Ectodermal cell (in vitro differentiated cells): ENCODE results near the gene SOHLH1.

ENCODE experiments used
- H3K27ac ChIP-seq: 2 replicates; pipeline ENCODE4 v1.7.0; 2013; ENCODE audit warnings: mild to moderate bottlenecking, low read depth, low read length; ENCODE audit not compliant: insufficient read depth, poor library complexity, severe bottlenecking
- H3K27me3 ChIP-seq: 2 replicates; pipeline ENCODE4 v1.7.0; 2013; ENCODE audit warnings: mild to moderate bottlenecking, low read length; ENCODE audit not compliant: insufficient read depth, control insufficient read depth, poor library complexity, severe bottlenecking
- H3K36me3 ChIP-seq: one replicate; pipeline ENCODE4 v1.7.0; 2013; ENCODE audit warnings: low read length; ENCODE audit not compliant: control insufficient read depth, insufficient read depth
- H3K4me1 ChIP-seq: one replicate; pipeline ENCODE4 v1.7.0; 2013; ENCODE audit warnings: low read length; ENCODE audit not compliant: control insufficient read depth, insufficient read depth
- H3K4me3 ChIP-seq: 2 replicates; pipeline ENCODE4 v1.7.0; 2013; ENCODE audit warnings: low read depth, low read length, control low read depth; ENCODE audit not compliant: insufficient read depth
- H3K9me3 ChIP-seq: 2 replicates; pipeline ENCODE4 v1.7.0; 2013; ENCODE audit warnings: mild to moderate bottlenecking, low read length, moderate library complexity; ENCODE audit not compliant: control insufficient read depth
- WGBS, 2 experiments: methylation state at CpG; one replicate each; pipeline ENCODE4 v1.1.7; 2013; ENCODE audit warnings: missing lambda C conversion rate in 2 of 2; 5-methylcytosine and 5-hydroxymethylcytosine counted together

Gene SOHLH1

GRCh38 chr9:135695036-135695435, 4.2 kb downstream of the SOHLH1 start:
- no peak overlapping the region for H3K27ac ChIP-seq
- H3K27me3 ChIP-seq = no peaks in the 10 kb centered on the region
- no peaks in the 10 kb centered on the region for H3K4me1 ChIP-seq
- 94% methylated on average over 16 of the region's 16 CpGs for WGBS, 2 experiments
- no peaks in the 10 kb centered on the region for H3K36me3 ChIP-seq
- no peaks in the 10 kb centered on the region for H3K9me3 ChIP-seq
- no peak overlapping the region for H3K4me3 ChIP-seq

GRCh38 chr9:135694414-135694813, 4.9 kb downstream of the SOHLH1 start:
- 68 to 74% methylated on average over 18 of the region's 18 CpGs for WGBS, 2 experiments

GRCh38 chr9:135693771-135694170, 5.5 kb downstream of the SOHLH1 start:
- WGBS, 2 experiments = 93 to 95% methylated on average over 11 of the region's 11 CpGs
- H3K36me3 ChIP-seq = no peaks in the 10 kb centered on the region
- H3K4me1 ChIP-seq = no peaks in the 10 kb centered on the region
- no peaks in the 10 kb centered on the region for H3K27me3 ChIP-seq
- H3K4me3 ChIP-seq = no peak overlapping the region
- H3K27ac ChIP-seq = no peak overlapping the region
- no peaks in the 10 kb centered on the region for H3K9me3 ChIP-seq

More at GRCh38 chr9:135694414-135694813, 4.9 kb downstream of the SOHLH1 start:
- no peaks in the 10 kb centered on the region for H3K27me3 ChIP-seq
- no peaks in the 10 kb centered on the region for H3K9me3 ChIP-seq
- H3K27ac ChIP-seq = no peak overlapping the region
- no peaks in the 10 kb centered on the region for H3K36me3 ChIP-seq
- no peak overlapping the region for H3K4me3 ChIP-seq
- no peaks in the 10 kb centered on the region for H3K4me1 ChIP-seq

GRCh38 chr9:135693265-135693664, 6.0 kb downstream of the SOHLH1 start:
- no peaks in the 10 kb centered on the region for H3K4me1 ChIP-seq
- H3K4me3 ChIP-seq = no peak overlapping the region
- no peak overlapping the region for H3K27ac ChIP-seq
- H3K27me3 ChIP-seq = no peaks in the 10 kb centered on the region
- 89 to 92% methylated on average over 16 of the region's 16 CpGs for WGBS, 2 experiments
- H3K36me3 ChIP-seq = no peaks in the 10 kb centered on the region
- no peaks in the 10 kb centered on the region for H3K9me3 ChIP-seq

GRCh38 chr9:135692410-135692809, 6.9 kb downstream of the SOHLH1 start:
- no peaks in the 10 kb centered on the region for H3K36me3 ChIP-seq
- 87% methylated on average over 11 of the region's 11 CpGs for WGBS, 2 experiments
- H3K4me1 ChIP-seq = no peaks in the 10 kb centered on the region
- H3K9me3 ChIP-seq = no peaks in the 10 kb centered on the region
- no peak overlapping the region for H3K27ac ChIP-seq
- no peaks in the 10 kb centered on the region for H3K27me3 ChIP-seq
- H3K4me3 ChIP-seq = no peak overlapping the region

- 92 to 93% methylated on average over 19 of the region's 19 CpGs for WGBS, 2 experiments
- no peak overlapping the region for H3K4me3 ChIP-seq
- H3K4me1 ChIP-seq = no peaks in the 10 kb centered on the region
- no peaks in the 10 kb centered on the region for H3K36me3 ChIP-seq
- H3K27ac ChIP-seq = no peak overlapping the region
- H3K27me3 ChIP-seq = no peaks in the 10 kb centered on the region
- H3K9me3 ChIP-seq = no peaks in the 10 kb centered on the region
Observed at GRCh38 chr9:135690836-135691570, 8.3 kb downstream of the SOHLH1 start.

GRCh38 chr9:135689011-135689410, 10.3 kb downstream of the SOHLH1 start:
- Histone ChIP-seq H3K9me3 (no peaks in the 10 kb centered on the region), H3K27me3 (no peaks in the 10 kb centered on the region), H3K36me3 (no peaks in the 10 kb centered on the region), H3K27ac (no peak overlapping the region), H3K4me3 (no peak overlapping the region), H3K4me1 (no peaks in the 10 kb centered on the region)
- 94 to 96% methylated on average over 10 of the region's 10 CpGs for WGBS, 2 experiments

GRCh38 chr9:135687216-135687615, 12.1 kb downstream of the SOHLH1 start:
- Histone ChIP-seq H3K36me3 (no peaks in the 10 kb centered on the region), H3K27ac (no peak overlapping the region), H3K9me3 (no peaks in the 10 kb centered on the region), H3K4me3 (no peak overlapping the region), H3K4me1 (no peaks in the 10 kb centered on the region), H3K27me3 (no peaks in the 10 kb centered on the region)
- 93 to 94% methylated on average over 15 of the region's 15 CpGs for WGBS, 2 experiments

GRCh38 chr9:135684691-135685090, 14.6 kb downstream of the SOHLH1 start:
- H3K4me3 ChIP-seq = no peak overlapping the region
- H3K36me3 ChIP-seq = no peaks in the 10 kb centered on the region
- 87 to 89% methylated on average over 17 of the region's 17 CpGs for WGBS, 2 experiments
- H3K27me3 ChIP-seq = no peaks in the 10 kb centered on the region
- no peaks in the 10 kb centered on the region for H3K4me1 ChIP-seq
- no peak overlapping the region for H3K27ac ChIP-seq
- no peaks in the 10 kb centered on the region for H3K9me3 ChIP-seq

GRCh38 chr9:135683401-135684034, 15.8 kb downstream of the SOHLH1 start:
- Histone ChIP-seq H3K27me3 (no peaks in the 10 kb centered on the region), H3K27ac (no peak overlapping the region), H3K9me3 (no peaks in the 10 kb centered on the region), H3K4me3 (no peak overlapping the region), H3K4me1 (no peaks in the 10 kb centered on the region), H3K36me3 (no peaks in the 10 kb centered on the region)
- WGBS, 2 experiments = 87 to 93% methylated on average over 15 of the region's 15 CpGs
